NK-92 (cell line): ENCODE measurements around the gene GPC1.

ENCODE experiments used
- DNase-seq: peaks from one replicate; lab custom pipeline; 2025; ENCODE audit not compliant: unreplicated experiment; lab: John Stamatoyannopoulos, UW

Gene GPC1

DNA sequence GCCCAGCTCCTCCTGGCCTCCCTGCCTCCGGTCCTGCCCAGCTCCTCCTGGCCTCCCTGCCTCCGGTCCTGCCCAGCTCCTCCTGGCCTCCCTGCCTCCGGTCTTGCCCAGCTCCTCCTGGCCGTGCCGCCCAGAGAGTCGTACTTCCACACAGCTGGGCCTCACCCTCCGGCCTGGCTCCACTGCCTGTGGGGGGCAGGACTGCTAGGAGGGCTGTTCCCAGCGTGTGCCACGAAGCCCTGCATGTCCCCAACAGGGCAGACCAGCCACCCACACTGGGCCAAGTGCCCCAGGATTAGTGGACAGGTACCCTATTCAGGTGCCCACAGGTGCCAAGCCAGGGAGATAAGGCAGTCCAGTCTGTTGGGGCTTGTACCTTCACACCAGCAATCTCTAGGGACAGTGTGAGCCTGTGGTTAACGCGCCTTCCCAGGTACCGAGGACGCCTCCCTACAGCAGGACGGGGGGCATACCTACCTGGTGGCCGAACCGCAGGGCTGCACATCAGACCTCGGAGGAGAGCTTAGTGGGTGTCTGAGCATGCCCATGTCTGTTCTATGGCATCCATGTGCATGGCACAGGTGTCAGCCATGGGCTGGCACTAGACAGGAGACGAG lies 5.3 kb downstream of the GPC1 start:
- DNase-seq: no peak

DNA sequence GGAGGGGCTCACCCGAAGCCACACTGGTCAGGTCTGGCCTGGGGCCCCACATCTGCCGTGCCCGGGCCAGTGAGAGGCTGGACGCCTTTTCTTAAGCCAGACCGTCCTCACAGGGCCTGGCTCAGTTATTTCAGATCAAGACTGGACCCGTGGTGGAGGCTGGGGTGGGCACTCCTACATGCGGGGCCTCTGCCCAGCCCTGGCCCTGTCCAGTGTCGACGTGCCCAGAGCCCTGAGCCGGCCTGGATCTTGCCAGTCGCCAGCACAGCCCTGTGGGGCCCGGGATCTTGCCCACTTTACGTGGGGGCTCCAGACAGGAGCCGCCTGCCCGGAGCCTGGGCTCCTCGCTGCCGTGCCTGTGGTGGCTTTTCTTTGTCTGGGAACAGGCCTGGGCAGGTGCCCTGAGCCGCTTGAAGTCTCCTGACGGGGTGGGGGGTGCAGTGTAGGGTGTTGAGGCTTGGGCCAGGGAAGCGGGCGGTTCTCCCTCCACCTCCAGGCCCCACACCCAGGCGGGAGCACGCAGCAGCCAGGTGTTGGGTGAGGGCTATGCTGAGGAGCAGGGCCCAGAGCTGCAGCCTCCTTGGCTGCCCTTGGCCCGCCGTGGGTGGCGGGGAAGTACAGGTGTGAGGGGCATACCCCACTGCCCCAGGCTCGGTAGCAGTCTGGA lies 6.0 kb downstream of the GPC1 start:
- no peak for DNase-seq

DNA sequence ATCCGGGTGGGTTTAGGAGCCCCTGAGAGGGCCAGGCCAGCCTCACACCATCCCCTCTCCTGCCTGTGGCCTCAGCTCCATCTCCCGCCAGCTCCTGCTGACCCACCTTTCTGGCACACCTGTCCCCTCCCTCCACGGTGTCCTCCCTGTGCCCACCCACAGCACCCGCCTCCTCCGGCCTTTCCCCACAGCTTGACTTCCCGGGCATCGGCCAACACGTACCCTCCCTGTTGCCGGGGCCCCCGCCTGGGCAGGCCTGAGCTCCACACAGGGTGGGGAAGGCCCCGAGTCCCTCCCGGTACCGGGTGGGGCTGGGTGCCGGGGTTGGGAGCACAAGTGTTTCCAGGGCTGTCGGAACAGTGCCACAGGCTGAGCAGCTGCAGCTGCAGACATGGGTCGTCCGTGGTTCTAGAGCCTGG lies 6.5 kb downstream of the GPC1 start:
- DNase-seq: no peak

DNA sequence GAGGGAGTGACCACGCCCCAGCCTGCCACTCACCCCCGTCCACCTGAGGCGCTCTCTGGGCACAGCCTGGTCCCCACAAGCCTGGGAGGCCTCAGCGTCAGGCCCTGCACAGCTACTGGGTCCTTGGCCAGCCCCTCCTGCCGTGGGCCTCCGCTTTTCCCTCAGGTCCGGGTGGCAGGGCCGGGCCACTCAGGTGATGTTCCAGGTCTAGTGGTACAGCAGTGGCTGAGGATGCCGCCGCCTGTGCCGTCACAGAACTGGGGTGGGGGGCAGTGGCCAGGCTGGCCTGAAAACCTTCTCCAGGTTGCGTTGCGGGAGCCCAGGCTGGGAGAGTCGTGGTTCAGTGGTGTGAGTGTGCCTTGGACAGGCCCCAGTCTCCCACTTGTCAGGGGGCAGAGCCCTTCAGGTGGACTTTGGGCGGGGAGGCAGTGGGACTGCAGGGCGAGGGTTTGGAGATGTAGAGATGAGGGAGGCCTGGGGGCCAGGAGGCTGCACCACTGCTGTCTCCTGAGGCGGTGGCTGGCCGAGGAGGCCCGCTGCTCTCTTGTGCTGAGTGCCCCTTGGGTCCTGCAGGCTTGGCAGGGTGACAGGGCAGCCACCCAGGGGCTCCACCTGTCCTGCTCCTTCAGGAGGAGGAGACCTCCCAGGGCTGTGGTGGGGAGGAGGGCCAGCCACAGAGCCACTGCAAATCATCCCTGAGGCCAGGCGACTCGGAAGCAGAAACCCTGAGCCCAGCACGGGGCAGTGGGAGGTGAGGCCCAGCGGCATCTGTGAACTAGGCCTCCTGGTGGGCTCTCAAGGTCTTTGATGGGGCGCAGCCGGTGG lies 7.6 kb downstream of the GPC1 start:
- DNase-seq: no peak

DNA sequence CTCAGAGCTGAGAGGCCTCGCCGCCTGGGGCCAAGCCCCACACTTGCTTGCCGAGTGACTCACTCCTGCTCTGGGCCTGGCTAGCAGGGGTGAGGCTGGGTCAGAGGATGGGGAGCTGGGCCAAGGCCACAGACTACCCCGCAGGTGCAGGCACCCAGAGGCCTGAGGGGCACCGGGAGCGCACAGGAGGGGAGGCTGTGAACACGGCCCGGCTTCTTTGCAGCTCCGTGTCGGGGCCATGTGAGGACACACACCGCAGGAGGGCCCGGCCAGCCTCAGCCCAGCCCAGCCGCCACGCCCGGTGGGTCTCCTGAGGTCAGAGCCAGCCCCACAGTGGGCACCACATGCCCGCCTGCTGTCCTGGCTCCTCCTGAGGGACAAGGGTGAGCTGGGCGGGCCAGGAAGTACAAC lies 8.4 kb downstream of the GPC1 start:
- no peak for DNase-seq

DNA sequence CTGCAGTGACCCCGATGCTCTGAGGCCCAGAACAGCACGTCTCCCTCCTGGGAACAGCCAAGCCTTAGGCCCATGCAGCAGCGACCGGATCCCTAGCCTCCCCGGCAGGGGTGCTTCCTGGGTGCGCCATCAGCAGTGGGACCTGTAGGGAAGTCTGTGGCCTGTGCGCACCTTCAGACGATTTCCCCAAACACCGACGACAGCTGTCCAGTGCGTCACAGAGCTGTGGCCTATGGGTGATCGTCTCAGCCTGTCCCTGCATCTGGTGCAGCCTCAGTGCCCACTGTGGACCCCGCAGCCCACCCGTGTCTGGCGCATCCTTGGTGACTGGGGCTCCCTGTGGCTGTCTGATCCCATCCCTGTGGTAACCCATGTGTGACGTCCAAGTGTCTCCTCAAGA lies 9.0 kb downstream of the GPC1 start:
- no peak for DNase-seq

DNA sequence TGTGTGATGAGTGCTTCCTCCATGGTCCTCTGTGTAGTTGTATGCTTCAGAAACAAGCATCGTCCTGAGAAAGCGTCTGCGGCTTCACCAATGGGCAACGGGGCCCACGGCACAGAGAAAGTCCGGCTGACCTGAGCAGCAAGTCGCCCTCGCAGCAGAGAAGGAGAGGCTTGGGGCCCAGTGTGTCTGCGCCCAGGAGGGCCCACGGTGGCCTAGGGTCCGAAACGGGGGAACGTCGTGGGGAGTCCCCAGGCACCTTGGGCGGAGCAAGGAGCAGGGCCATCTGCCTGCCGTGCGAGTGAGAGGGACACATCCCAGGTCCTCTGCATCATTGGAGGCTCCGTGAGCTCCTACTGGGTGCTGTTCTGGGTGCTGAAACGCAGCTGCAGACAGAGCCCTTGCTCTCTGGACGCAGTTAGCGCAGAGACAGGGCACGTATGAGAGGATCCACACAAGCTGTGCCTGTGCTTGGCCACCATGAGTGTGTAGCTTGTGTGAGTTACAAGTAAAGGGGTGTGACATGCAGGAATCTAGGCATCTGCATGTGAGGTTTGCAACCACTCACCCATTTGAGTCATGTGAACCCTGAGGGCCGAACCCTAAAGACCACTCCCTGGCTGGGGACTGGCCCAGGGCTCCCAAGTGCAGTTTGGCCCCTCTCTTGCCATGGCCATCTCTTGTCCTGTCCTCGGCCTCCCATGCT lies 10.6 kb downstream of the GPC1 start:
- DNase-seq: no peak

DNA sequence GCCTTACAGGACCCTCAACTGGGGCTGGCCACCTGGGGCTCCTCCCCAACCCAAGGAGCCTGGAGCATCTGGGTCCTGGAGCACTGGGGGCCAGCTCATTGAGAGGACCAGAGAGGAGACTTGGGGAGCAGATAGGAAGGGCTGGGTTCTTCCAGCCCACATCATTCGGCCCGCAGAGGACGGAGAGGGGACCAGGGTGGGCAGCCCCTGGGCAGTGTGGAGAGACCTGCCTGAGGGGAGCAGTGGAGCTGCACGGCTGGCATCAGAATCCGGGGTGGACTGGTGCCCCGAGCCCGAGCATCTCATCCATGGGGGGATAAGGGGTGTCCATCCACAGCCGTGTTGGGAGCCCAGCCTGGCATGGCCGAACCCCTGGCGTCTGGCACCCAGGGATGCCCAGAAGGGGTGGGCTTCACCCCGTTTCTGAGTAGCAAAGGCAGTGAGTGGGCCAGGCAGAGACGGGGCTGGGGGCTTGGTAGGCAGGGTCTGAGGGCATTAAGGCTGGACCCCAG lies 11.3 kb downstream of the GPC1 start:
- no peak for DNase-seq

DNA sequence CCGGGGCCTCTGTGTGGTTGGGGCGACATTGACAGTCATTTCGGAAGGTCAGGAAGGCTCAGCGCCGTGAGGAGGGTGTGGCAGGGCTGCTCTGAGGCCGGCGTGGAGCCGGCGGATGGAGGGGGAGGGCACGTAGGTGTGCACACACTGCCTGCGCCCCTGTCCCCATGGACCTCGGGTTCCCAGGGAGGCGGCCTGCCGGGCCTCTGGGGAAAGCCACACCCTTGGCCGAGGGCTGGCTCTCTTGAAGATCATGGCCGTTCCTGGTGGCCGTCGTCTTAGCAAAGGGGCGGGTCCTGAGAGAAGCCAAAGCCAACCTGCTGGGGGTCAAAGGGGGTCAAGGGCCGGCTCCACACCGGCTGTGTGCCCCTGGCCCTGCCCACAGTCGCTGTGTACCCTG lies 11.9 kb downstream of the GPC1 start:
- DNase-seq: no peak

DNA sequence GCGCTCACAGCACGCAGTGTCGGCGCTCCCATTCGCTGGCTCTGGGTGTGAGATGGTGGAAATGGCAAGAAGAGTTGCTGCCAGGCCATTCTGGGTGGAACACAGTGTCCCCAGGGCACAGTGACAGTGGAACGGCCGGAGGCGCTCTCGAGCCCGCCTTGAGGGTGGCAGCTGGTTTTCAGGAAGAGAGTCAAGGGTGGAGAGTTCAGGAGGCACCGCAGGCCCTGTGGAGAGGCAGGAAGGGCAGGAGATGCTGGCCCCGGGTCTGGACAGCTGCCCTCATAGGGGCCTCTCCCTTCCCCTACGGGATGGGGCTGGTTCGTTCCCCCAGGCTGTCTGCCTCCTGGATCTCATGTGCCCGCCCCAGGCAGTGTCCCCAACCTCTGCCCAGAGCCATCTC lies 12.5 kb downstream of the GPC1 start:
- no peak for DNase-seq

DNA sequence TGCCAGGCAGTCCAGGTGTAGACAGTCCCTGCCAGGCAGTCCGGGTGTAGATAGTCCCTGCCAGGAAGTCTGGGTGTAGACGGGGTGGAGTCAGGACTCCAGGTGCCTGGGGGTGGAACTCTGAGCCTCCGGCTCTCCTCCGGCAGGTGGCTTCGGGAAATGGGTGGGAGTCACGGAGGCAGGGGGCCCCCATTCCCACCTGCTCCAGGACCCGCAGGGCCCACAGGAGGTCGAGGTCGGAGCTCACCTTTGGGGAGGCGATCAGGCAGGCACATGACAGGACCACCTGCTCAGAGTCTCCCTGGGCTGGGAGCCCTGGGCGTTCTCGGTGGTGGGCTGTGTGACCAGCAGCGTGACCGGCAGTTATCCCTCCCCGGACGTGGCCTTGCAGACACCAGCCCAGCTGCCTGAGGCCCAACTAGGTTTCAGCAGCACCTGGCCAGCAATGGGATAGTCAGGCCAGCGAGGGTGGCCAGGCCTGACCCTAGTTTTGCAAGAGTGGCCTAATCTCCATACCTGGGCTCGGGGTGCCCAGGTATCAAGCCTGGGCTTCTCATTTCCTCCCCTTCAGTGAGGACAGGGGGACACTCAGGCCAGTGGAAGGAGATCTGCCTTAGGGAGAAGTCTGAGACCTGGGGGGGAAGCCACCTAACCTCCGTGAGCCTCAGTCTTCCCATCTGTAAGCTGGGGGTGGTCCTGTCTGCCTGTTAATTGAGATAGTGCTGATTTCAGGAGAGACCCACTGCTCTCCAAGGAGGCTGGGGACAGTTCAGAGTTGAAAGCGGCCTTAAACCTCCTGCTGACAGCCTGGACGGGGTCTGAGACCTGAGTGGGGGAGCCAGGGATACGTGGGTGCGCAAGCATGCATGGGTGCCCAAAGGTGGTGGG lies 13.2 kb downstream of the GPC1 start:
- DNase-seq: no peak

DNA sequence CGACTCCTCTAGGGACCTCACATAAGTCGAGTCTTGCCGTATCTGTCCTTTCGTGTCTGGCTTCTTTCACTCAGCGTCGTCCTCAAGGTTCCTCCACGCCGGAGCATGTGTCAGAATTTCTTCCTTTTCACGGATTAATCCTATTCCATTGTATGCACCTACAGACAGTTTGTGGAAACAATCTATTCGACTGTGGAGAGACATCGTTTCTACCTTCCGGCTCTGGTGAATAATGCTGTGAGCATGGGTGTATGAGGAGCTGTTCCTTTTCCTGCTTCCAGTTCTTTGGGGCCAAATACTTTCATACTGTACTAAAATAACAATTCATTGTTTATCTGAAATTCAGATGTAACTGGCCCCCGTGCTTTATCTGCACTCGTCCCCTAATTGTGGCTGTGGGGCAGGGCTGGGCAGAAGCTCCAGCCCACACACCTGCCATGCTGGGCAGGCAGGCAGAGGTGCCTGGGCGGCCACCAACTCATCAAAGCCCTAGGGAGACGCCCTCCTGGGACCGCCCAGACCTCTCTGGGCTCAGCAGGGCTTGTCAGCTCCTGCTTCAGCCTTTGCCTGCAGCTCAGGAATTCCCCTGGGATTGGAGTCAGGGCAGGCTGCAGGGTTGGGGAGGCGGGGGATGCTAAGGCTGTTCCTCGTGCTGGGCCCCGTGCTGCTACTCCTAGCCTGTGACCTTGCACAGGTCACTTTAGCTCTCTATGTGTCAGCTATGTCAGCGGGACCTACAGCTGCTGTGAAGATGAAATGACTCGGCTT lies 14.5 kb downstream of the GPC1 start:
- no peak for DNase-seq

DNA sequence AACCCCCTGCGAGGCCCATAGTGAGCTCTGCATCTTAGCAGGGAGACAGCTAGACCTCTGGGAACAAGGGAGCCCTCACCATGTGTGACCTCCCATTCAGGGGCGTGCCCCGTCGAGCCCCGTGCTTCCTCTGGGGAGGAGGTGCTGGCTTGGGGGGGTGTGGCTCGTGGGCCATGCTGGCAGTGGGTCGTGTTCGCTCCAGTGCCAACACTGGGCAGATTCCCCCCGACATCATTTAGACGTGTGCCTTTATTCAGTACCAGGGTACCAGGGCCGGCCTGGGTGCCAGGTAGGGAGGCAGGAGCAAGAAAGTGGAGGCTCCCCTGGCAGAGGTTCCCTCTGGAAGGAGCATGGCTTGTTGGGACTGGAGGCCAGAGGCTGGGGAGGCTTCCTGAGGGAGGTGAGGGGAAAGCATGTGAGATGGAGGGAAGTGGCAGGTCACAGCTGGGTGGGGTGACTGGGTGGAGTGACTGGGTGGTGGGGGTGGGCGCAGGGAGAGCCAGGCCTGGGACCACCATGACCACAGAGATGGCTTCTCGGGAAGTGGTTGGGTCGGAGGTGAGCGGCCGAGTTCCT lies 15.2 kb downstream of the GPC1 start:
- DNase-seq: no peak

DNA sequence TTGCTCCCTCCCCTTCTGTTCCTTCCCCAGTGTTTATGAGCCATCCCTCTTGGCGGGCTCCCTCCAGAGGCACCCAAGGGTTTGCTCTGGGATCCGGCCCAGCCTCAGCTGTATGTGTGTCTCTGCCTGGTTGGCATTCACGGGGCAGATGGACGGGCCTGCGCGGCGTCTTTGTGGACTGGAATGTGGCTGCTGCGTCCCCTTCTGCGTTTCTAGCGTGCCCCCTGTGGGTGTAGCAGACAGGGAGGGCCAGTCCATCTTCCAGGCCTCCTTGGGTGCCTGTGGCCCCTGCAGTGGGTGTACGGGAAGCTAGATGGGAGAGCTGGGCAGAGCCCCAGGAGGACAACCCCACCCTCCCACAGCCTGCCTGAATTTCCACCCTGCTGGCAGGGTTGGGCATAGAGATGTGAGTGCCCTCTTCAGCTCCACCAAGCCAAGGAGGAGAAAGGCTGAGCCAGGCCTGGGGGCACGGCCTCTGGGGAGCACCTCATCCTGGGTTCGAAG lies 15.7 kb downstream of the GPC1 start:
- no peak for DNase-seq

DNA sequence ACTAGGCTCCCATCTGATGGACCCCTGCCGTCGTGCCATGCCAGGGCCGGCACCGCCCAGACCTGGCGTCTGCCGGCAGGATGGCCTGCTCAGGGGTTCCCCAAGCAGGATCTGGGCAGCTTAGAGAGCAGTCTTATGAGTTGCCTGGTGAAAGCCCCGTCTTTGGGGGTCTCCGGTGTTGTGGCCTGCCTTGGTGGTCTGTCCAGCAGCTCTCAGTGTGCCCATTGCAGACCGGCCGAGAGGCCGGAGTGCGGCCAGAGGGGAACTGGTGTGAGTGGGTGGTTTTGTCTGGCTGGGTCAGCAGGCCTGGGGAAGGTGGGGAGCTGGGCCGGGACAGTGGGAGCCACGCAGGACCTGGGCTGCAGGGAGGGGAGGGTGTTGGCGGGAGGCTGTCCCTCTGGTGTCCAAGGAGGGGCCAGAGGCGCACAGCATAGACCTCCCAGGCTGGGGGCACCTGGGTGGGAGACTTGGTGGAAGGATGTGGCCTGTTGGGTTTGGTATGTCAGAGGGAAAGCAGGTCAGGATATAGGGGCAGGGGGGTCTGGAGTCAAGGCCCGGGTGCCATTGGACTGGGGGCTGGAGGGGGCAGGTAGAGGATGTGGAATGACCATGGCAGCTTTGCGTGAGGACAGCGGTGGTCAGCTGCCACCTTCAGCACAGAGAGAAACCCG lies 16.5 kb downstream of the GPC1 start:
- no peak for DNase-seq

DNA sequence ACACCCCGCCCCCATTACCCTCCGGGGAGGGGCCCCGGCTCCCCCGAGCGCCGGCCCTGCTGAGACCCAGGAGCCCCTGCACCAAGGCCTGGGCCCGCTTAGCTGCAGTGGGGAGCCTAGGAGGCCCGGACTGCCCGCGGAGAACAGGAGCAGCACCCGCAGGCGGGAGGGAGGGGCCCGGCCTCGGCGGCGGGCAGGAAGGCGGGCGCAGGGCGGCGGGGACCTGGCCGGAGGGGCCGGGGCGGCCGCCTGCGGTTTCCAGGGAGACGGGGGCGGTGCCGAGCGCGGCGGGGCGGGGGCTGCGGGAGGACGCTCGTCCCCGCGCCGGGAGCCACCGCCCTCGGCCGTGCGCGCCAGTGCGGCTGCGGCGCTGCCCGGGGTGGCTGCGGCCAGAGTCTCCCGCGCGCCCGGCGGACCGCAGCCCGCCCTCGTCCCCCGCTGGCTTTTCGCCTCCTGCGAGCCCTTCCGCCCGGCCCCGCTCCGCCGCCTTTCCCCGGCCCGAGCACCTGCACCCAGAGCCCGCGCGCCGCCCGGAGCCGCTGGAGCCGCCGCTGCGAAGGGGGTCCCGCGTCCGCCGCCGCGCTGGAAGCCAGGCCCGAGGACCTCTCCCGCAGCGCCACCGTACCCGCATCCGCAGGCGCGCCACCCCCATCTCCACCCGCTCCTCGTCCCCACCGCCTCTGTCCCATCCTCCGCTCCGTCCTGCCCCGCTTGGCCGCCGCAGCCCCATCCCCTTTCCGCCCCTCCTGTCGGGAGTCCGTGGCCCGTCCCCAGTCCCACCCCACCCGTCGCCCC lies 17.2 kb downstream of the GPC1 start:
- DNase-seq: no peak

DNA sequence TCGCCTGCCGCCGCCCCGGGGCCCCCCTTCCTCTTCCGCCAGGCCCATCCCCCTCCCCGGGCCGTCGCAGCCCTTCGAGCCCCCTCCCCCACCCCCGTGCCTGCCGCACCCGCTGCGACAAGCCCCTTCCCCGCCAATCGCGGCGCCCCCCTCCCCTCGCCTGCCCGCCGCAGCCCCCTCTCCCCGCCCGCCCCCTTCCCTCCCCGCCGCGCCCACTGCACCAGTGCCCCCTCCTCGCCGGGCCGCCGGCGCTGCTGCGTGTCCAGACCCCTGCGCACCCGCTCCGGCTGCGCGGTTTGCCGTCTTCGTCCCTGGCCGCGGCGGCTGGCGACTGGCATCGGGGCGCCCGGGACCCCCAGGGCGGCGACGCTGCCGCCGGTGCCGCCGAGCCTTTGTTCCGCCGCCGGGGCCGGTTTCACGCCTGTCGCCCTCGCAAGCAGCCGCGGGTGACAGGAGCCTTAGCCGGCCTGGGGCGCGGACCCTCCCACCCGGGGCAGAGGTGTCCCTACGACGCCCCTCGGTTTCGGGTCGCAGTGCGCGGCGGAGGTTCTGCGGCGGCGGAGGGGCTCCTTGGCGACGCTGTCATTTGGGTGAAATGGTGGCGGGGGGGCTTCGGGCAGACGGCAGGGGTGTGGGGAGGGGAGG lies 18.1 kb downstream of the GPC1 start:
- no peak for DNase-seq
